ENCODE measurements around the gene ZNF407.

The ZNF407 gene

DNA sequence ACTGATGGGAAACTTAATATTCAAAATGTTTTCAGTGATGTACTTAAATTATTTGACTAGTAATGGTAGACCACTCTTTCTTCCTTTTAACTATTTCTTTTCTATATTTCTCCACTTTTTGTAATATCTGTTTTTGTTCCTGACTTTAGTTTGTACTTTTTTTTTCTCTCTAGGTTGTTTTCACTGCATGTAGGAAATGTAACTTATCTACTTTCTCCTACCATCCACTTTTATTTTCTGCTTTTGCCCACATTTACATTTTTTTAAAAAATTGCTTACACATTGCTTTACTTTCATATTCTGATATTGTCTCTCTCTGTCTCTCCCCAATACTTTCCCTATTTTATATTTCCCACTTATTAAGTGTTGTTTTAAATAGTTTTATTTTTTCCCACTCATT is 47.0 kb downstream of the ZNF407 start:
- Histone ChIP-seq H2AFZ (ENCODE audit: low read depth) (no peak overlapping the region), H3K4me1 (ENCODE audit: low read depth, poor library complexity, severe bottlenecking) (no peaks in the 10 kb centered on the region), H3K27me3 (ENCODE audit: insufficient read depth, low read depth) (no peaks in the 10 kb centered on the region), H3K4me3 (IDR thresholded peaks at IDR 0.05; ENCODE audit: insufficient read depth, low read depth, low read length) (no peak overlapping the region), H3K4me2 (no peak overlapping the region), H4K20me1 (ENCODE audit: insufficient read depth) (no peaks in the 10 kb centered on the region), H3K79me2 (ENCODE audit: insufficient read depth, low read depth) (no peaks in the 10 kb centered on the region), H3K36me3 (ENCODE audit: insufficient read depth) (no peaks in the 10 kb centered on the region), H3K9ac (no peak overlapping the region), H3K27ac (no peak overlapping the region)
- no peak for TF ChIP-seq CTCF (conservative IDR thresholded peaks at IDR 0.05; ENCODE audit: low read depth, low read length)

GRCh38 chr18:74645679-74646078 is 48.0 kb downstream of the ZNF407 start:
- H3K9ac ChIP-seq, result no peak overlapping the region

GRCh38 chr18:74651327-74652128 is 53.9 kb downstream of the ZNF407 start:
- H2AFZ ChIP-seq (ENCODE audit: low read depth), result no peak overlapping the region
- no peak for TF ChIP-seq CTCF (conservative IDR thresholded peaks at IDR 0.05; ENCODE audit: low read depth, low read length)
- no peaks in the 10 kb centered on the region for H4K20me1 ChIP-seq (ENCODE audit: insufficient read depth)
- no peak overlapping the region for H3K4me2 ChIP-seq
- H3K27ac ChIP-seq, result no peak overlapping the region
- no peak overlapping the region for H3K9ac ChIP-seq
- H3K4me1 ChIP-seq (ENCODE audit: low read depth, poor library complexity, severe bottlenecking), result peaks cover 14% of the 10 kb centered on the region
- H3K36me3 ChIP-seq (ENCODE audit: insufficient read depth), result no peaks in the 10 kb centered on the region
- no peak overlapping the region for H3K4me3 ChIP-seq (IDR thresholded peaks at IDR 0.05; ENCODE audit: insufficient read depth, low read depth, low read length)
- no peaks in the 10 kb centered on the region for H3K27me3 ChIP-seq (ENCODE audit: insufficient read depth, low read depth)
- H3K79me2 ChIP-seq (ENCODE audit: insufficient read depth, low read depth), result no peaks in the 10 kb centered on the region

More at GRCh38 chr18:74645679-74646078, 48.0 kb downstream of the ZNF407 start:
- Histone ChIP-seq H3K4me1 (ENCODE audit: low read depth, poor library complexity, severe bottlenecking) (no peaks in the 10 kb centered on the region), H4K20me1 (ENCODE audit: insufficient read depth) (no peaks in the 10 kb centered on the region), H3K36me3 (ENCODE audit: insufficient read depth) (no peaks in the 10 kb centered on the region), H3K4me3 (IDR thresholded peaks at IDR 0.05; ENCODE audit: insufficient read depth, low read depth, low read length) (no peak overlapping the region), H3K4me2 (no peak overlapping the region), H2AFZ (ENCODE audit: low read depth) (no peak overlapping the region), H3K79me2 (ENCODE audit: insufficient read depth, low read depth) (no peaks in the 10 kb centered on the region), H3K27me3 (ENCODE audit: insufficient read depth, low read depth) (no peaks in the 10 kb centered on the region), H3K27ac (no peak overlapping the region)
- TF ChIP-seq CTCF (conservative IDR thresholded peaks at IDR 0.05; ENCODE audit: low read depth, low read length), result no peak

DNA sequence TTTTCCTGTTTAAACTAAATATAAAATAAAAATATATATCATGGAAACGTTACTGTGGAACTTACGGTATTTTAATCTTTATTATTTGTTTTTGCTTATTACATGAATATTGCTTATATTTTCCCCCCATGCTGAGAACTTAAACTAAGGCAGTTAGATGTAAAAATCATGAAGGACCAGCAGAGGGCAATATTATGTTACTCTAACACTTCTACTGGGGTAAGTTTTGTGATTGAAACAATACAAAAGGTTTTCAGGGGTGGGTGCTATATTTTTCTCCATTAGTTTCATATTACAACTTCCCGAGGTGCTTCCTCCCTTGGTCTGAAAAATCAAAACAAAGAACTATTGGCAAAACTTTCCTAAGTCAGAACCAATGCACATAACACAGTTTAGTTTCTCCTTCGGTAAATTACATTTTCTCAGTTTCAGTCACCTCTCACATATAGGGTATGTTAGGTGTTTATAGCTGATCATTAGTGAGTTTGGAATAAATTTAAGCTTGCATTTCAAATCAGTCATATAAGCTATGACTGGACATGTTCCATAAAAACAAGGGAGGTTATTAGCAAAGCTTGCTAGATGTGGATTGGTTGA is 54.8 kb downstream of the ZNF407 start:
- H3K79me2 ChIP-seq (ENCODE audit: insufficient read depth, low read depth), result no peaks in the 10 kb centered on the region
- peaks cover 14% of the 10 kb centered on the region for H3K4me1 ChIP-seq (ENCODE audit: low read depth, poor library complexity, severe bottlenecking)
- no peak overlapping the region for H3K4me2 ChIP-seq
- no peaks in the 10 kb centered on the region for H4K20me1 ChIP-seq (ENCODE audit: insufficient read depth)
- H3K36me3 ChIP-seq (ENCODE audit: insufficient read depth), result no peaks in the 10 kb centered on the region
- H2AFZ ChIP-seq (ENCODE audit: low read depth), result no peak overlapping the region
- H3K27ac ChIP-seq, result no peak overlapping the region
- H3K9ac ChIP-seq, result no peak overlapping the region
- H3K4me3 ChIP-seq (IDR thresholded peaks at IDR 0.05; ENCODE audit: insufficient read depth, low read depth, low read length), result no peak overlapping the region
- TF ChIP-seq CTCF (conservative IDR thresholded peaks at IDR 0.05; ENCODE audit: low read depth, low read length), result peak; percentile 92
- no peaks in the 10 kb centered on the region for H3K27me3 ChIP-seq (ENCODE audit: insufficient read depth, low read depth)

Measured in KMS-11 (cell line).